HG03060 (cell line): Measurements from ENCODE around the gene CTDSP2.
"Not testable (repeated sequence)": the region's sequence is repeated elsewhere in the genome, so short reads cannot be mapped to it uniquely, and the experiment has no call there.

Source experiments
- ATAC-seq: cut with Tn5 transposase; IDR thresholded peaks from one replicate; pipeline ENCODE4 v1.9.1; 2021; ENCODE audit warnings: low read depth, moderate number of reproducible peaks; ENCODE audit not compliant: unreplicated experiment

Gene CTDSP2, protein sequence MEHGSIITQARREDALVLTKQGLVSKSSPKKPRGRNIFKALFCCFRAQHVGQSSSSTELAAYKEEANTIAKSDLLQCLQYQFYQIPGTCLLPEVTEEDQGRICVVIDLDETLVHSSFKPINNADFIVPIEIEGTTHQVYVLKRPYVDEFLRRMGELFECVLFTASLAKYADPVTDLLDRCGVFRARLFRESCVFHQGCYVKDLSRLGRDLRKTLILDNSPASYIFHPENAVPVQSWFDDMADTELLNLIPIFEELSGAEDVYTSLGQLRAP

DNA sequence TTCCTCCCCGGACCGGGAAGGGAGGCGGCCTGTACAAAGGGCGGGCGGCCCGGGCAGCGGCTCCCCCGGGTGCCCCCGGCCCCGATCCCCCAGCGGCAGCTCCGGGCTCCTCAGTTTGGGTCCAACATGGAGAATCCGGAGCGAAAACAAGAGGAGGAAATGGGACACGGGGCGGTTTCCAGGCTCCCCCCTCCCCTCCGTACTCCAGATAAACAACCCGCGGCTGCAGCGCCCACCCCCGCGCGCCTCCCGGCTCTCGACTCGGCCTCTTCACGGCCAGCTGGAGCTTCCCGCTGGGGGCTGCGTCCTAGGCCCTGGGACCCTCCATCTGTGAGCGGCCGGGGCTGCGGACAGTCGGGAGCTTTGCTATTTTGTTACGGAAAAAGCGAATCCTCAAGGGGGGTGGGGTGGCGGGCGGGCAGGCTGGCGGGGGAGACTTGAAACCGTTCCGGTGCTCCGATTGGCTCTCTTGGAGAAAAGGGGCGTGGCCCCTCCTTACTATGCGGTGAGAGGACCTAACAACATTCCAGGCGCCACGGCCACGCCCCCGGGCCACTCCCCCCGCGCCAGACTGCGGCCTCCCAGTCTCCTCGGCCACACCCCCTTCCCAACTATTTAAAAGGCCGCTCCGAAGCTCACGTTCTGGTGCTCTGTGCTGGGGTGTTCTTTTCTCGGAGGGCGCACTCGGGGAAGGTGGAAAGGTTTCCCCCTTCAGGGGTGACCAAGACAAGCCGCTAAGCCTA is at the start of gene CTDSP2:
CTDSP2 (minus strand) TSS at position 153 of the 743 bp plus-strand sequence. CDS start 294 bp downstream, outside the sequence.
- ATAC-seq = no peak

DNA sequence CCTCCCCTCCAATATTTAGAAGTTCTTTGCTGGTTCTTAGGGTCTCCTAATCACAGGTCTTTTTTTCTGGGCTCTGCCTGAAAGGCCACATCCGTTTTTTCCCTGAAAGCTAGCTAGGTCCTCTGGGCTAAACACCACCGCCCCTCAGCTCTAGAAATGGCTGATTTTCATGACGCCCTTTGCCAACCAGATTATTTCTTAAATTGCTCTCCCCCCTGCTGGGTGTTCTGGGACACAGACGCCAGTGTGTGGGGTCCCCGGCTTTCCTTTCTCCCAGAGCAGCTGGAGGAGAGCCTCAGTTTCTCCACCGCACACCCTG is 49.5 kb upstream of the CTDSP2 start:
- no peak for ATAC-seq

DNA sequence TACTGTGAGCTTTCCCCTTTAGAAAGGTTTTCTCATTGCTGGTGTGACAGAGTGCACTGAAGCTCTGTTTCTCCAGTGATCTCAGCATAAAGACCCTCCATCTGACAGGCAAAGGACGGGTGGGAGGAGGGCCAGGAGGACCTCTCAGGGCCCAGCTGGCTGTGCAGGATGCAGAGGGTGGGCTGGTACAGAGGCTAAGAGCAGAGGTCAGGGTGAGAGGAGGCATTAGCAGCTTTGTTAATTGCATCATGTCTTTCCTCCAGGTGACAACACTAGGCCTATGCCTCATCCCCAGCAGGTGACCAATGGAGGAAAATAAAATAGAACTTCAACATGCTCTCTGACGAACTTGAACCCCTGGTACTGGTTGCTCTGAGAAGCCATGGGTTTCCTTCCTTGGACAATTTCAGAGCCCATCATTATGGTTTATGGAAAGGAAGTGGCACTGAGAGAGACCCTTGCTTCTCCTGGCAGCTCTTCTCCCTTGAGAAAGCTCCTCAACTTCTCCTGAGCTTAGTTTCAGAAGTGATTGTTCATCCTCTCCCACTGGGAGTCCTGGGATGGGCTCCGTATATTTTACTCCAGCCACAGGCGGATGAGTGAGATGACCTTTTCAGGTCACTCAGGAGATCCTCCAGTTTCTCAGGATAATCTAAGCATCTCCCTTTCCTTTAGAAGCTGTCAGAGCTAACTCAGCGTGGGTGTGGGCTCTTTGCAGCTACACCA is 49.0 kb upstream of the CTDSP2 start:
- no peak for ATAC-seq

DNA sequence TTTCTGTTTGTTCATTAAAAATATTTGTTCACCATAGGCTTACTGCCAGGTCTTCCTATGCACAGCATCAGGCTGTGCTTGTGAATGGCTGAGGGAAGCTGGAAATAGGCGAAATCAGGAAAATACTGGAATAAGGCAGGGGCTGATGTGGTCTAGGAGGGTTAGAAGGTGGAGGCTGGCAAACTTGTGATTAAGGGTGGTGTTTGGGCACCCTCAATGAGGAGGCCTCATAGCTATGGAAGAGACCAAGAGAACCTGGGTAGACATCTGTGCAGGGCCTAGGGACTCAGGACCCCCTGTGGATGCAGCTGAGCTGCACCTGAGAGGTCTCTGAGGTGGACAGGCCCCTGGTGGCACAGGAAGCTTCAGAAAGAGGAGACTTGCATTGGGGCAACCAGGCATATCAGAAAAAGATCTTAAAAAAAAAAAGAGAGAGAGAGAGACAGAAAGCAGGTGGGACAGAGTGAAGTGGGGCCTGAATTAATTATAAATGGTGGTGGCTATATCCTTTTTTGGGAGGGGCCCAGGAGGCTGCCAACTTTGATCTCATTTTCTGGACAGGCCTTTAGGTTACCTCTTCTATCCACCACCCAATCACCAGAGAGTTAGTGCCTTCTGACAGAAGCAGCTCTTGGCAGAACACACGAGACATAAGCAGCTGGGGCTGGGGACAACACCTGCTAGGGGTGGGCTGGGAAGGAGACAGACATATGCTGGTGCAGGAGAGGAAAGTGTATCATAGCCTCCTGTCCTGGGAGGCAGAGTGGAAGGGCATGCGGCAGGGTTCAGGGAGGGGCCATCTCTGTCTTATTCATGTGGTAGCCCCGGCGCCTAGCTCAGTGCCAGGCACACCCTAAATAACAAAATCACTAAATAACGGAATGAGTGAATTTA is 48.1 kb upstream of the CTDSP2 start:
- ATAC-seq = no peak

DNA sequence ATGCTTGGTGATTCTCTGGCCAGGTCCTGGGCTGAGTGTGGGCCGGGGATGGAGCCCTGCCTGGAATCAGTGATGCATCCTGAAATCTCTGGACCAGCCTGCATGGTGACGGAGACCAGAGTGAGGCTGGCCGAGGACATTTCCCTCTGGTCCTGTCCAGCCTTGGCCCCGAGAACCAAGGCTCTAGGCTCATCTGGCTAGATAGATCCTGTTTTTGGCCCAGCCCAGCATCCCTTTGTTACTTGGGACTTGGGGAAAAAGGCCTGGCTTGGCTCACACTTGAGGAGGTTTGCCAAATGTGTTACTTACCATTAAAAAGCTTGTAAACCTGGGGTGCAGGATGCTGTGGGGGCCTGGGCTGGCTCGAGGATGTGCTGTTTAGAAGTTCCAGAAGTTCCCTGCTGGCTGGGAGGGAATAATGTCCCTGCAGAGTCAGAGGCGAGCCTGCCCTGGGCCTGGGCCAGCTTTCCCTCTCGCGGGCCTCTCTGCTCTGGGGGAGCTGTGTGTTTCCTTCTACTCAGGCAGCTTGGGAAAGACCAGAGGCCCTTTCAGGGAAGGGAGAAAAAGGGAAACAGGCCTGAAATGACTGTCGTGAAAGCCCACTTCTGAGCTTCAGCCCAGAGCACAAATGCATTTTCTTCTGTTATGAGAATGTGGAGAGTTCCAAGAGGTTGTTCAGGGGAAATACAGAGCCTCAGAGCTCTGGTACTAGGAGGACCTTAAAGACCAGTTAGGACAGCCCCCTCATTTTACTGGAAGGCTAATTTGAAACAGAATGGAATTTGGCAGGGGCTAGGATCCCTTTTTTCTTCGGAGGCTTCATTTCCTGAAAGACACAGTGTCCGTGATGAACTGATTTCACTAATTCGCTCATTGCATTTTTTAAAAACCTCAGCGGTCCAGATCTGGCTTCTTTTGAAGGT is 47.2 kb upstream of the CTDSP2 start:
- no peak for ATAC-seq

DNA sequence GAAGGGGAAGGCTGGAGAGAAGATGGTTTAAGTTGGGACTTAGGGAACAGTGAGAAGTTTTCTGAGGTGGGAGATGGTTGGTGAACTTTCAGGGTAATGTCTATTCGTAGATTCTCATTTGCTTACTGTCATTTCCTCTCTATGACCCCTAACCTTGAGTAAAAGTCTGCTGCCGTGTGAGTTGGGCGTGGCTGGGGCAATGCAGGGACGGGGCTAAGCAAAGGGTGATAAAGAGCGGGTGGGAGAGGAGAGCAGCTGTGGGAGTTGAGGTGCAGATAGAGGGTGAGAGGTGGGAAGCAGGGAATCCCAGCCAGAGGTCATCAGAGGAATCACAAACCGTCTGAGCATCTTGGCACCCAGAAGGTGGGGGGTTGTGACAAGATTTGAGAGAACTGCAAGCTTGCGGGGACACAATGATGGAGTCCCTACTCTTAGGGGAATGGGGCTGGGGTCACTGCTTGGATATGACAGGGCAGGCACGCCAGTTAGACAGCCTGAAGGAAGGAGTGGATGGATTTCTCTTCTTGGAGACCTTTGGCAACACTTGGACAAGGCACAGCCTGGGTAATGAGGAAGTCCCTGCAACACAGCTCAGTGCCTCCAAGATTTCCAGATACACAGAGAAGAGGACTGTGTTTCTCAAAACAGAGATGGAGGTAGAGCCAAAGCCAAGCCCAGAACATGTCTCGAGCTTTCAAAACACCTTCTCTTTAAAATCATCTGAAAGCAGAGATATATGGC is 45.9 kb upstream of the CTDSP2 start:
- no peak for ATAC-seq

DNA sequence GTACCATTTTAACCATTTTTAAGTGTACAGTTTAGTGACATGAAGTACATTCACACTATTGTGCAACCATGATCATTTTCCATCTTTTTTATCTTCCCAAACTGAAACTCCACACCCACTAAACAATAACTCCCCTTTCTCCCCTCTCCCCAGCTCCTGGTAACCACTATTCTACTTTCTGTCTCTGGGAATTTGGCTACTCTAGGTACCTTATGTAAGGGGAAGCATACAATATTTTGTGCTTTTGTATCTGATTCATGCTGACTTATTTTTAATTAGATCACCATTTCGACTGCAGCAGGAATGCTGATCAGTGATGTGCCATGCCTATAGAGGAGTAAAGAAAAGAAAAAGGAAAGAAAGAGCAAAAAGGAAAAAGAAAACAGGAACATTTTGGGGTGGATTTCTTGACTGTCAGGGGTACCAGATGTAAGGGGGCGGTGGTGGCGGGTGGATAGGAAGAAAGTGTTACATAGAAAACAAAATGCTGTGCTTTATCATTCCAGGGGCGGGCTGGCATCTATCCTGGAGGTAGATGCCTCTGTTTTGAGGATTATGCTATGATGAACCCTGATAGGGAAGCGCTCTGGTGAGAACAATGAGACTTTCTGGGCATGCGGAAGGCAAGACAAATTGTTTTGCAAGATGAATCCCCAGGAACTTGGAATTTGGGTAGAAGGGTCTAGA is 45.2 kb upstream of the CTDSP2 start:
- ATAC-seq = no peak

DNA sequence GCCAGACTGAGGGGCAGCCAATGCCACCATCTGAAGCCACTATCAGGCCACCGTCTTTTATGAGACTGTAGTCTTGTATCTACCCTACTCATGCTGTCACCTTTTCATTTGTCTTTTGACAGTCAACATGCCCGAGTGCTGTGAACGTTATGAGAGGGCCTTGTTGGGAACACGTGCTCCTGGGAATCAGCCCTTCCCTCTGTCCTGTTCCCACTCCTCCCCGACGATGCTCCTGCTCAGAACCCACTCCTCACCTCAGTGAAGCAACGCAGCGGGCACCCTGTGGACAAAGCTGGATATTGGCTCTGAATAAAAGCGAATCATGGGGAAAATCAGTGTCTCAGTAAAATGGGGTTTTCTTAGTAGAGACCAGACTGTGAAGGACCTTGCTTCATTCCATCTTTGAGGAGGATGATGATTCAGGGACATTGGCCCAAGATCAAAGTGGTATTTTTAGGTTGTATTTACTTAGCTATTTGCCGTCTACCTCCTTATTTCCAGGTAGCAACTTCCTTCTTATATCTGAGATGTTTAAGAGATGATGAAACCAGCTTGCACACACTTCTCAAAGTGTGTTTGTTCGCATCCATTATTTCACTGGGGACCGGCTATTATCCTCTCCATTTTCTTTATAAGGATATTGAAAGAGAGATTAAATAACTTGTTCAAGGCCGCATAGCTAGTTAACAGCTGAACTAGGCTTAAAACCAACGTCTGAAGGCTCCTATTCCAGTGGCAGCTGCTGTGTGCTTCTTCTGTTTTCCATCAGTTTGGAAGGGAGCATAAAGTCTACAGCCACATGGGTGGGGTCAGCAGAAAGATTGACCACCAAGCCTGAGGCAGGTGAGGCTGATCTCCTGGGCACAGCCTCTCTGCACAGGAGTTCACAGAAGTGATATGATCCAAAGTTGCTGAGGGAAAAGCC is 43.9 kb upstream of the CTDSP2 start:
- no peak for ATAC-seq

DNA sequence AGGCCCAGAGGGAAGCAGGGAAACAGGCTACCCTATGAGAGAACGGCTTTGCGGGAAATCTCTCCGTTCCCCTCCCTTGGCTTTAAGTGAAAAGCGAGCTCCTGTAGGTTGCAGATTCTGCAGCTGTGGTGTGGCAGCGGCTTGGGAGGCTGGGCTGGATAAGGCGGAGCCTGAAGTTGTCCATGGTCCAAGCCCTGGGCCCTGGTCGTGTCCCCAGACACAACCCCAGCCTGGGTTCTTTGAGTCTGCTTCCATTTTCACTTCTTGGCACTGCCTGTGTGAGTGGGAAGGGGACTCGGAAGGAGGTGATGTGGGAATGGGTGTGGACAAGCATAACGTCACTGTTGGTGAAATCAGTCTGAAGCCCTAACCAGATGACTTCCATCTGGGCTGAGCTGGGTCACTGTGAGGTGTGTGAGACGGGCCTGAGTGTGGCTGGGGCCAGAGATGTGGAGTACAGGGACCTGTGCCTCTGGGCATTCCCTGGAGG is 43.0 kb upstream of the CTDSP2 start:
- no peak for ATAC-seq

DNA sequence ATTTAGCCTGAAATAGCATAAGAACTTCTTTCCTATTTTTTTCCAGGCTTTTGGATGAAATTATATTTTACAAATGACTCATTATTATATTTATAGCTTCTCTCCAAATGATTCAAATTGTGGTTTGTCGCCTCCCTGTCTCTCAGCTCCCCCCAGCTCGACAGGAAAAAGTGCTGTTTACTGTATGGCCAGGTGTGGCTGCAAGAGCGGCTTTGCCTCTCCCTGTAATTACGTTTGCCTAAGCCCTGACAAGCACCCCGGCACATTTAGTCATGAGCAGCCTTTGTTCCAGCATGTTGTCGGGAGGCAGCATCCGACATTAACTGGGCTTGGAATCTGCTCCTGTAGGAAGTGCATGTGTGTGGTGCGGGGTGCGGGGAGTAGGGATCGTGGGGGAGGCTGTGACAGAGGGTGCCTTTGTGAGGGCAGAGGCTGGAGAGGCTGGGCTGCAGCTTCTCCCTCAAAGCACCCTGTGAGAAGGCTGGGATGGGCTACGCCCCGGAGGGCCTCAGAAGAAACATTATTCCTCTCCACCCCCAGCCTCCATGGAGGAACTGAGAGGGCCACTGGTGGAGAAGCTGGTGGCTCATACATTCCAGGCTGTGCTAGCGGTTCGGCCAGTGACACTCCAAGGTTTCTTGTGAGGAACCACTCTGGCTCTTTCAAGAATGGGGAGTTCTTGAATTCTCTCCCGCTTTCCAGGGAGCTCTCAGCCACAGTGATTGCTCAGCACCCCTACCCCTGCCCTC is 42.1 kb upstream of the CTDSP2 start:
- no peak for ATAC-seq

DNA sequence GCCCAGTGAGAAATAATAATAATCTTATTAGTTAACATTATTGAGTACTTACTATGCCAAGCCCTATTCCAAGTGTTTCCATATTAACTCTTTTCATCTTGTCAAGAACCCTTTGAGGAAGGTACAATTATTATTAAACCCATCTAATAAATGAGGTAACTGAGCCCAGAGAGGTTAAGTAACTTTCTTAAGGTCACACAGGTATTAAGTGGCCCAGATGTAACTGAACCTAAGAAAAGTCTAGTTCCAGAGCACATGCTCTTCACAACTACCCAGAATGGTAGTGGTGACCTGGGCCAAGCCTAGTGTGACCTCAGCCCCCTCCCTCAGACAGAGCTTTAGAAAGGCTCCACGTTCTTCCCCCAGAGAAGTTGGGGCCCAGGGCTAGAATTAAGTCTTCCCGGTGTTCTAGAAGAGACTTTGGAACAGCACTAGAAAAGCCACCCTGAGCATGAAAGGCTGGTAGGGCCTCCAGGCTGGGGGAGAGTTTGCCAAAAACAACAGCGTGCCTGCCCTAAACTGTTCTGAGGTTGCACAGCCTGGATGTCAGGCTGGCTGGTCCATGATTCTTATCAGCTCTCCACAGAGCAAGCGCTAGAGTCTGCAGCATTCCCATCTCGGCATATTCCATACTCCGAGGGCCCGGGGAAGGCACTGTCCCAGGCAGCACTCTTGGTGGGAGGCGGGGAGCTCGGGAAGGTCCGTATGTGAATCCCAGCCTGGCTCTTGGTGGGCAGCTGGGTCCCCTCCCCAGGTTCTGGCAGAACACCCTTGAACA is 41.3 kb upstream of the CTDSP2 start:
- ATAC-seq = no peak

DNA sequence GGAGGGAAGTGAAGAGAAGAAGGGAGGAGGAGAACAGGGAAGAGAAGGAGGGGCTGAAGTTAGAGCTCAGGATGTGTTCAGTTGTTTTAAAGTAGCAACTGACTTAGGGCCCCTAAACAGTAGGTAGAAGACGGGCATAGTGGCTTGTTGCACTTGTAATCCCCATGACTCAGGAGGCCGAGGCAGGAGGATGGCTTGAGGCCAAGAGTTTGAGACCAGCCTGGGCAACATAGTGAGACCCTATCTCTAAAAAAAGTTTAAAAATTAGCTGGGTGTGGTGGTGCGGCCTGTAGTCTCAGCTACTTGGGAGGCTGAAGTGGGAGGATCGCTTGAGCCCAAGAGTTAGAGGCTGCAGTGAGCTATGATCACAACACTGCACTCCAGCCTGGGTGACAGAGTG is 40.4 kb upstream of the CTDSP2 start:
- ATAC-seq = not testable (repeated sequence)

DNA sequence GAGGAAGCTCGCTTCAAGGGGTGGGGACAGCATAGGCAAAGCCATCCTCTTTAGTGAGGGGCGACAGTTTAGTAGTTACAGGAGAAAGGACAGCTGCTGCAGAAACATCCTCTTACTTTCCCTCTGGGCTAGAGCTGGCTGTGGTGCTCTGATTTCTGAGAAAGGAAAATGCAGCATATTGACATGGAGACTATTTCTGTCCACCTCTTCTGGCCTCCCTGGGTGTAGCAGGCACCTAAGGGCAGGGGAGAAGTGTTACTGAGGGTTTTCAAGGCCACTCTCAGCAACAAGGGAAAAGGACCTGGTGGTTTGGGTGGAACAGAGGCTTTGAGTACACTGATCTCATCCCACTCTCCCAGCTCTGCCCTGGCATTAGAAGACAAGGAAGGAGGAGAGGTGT is 40.0 kb upstream of the CTDSP2 start:
- no peak for ATAC-seq

DNA sequence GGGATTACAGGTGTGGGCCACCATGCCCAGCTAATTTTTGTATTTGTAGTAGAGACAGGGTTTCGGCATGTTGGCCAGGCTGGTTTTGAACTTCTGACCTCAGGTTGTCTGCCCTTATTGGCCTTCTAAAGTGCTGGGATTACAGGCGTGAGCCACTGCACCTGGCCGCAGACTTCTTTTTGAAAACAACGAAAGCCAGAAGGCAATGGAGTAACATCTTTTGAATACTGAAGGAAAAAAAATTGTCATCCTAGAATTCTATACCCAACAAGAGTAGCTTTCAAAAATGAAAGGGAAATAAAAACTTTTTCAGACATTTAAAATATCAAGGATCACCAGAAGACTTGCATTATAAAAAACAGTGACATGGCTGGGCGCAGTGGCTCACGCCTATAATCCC is 38.7 kb upstream of the CTDSP2 start:
- ATAC-seq = no peak

DNA sequence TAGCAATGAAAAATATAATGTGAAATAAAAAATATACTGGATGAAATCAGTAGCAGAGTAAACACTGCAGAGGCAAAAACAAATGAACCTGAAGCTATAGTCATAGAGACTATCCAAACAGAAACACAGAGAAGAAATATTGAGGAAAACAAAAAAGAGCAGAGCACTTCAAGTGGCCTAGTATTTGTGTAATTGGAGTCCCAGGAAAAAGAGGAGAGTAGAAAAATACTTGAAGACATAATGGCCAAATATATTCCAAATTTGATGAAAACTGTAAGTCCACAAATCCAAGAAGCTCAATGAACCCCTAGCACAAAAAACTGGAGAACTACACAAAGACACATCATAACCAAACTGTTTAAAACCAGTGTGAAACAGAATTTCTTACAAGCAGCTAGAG is 37.2 kb upstream of the CTDSP2 start:
- ATAC-seq = no peak

DNA sequence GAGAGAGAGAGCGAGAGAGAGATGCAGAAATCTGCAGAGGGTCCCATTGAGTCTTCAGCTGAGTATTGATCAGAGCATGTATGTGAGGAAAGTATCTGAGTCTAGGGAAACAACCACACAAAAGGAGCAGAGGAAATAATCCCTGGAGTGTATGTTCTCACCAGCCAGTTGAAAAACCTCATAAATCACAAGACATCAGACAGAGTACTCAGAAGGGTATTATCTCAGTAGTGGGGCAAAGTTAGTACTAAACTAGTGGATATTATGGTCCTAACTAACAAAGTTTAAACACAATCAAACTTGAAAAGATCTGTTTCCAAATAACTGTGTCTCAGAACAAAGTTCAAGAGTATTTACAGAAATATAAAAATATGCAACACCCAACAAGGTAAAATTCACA is 36.5 kb upstream of the CTDSP2 start:
- no peak for ATAC-seq
